Motor neuron (in vitro differentiated cells): ENCODE results near the gene KIF26A. TPM values are rescaled to one million over a fixed set of nuclear protein-coding genes. Genes with fewer than 3 reads are reported as not detected.

Experiments used
- ATAC-seq, 8 experiments: fragments of 200-7000 bp; cut with Tn5 transposase; replicated peaks in 6 of 8; 2 replicates each; pipeline ENCODE4 v1.8.0; 2021; ENCODE audit warnings: mild to moderate bottlenecking in 8 of 8, moderate library complexity in 8 of 8
- H3K27ac ChIP-seq, 2 donors: fragments of 250-450 bp; sonication (Bioruptor Pico); 2 replicates each; pipeline ENCODE4 v1.9.0; 2021; ENCODE audit warnings: antibody characterized with exemption in 2 of 2, mild to moderate bottlenecking in 2 of 2, moderate library complexity in 1 of 2
- H3K4me1 ChIP-seq, 2 donors: fragments of 250-450 bp; sonication (Bioruptor Pico); replicated peaks in 1 of 2; 2 replicates each; pipeline ENCODE4 v1.6.1; 2021; ENCODE audit warnings: antibody characterized with exemption in 2 of 2, mild to moderate bottlenecking in 2 of 2, moderate library complexity in 1 of 2
- H3K4me3 ChIP-seq, 5 donors: fragments of 250-450 bp; sonication (Bioruptor Pico); 2 replicates each; pipeline ENCODE4 v1.9.0; 2021; ENCODE audit warnings: antibody characterized with exemption in 5 of 5, mild to moderate bottlenecking in 5 of 5, moderate library complexity in 4 of 5
- WGBS, 10 experiments: fragments of 450-650 bp; shearing (Covaris generic); methylation state at CpG; one replicate each; pipeline ENCODE4 v1.0.0; 2022; 5-methylcytosine and 5-hydroxymethylcytosine counted together
- in situ Hi-C, 9 experiments: fragments of 400-800 bp; cut with MboI; loops; one replicate each; pipeline ENCODE4 v1.15.0; 2021; ENCODE audit warnings: low sequenced_read_pairs in 9 of 9, low pct_unique_long_range_greater_than_20kb in 2 of 9; ENCODE audit not compliant: unreplicated experiment in 9 of 9
- total RNA-seq, 8 experiments: library from RNA; unstranded; fragments of 300-600 nt; gene quantifications; 2 replicates each; pipeline versions ENCODE4 v1.2.3 to v1.2.4, GENCODE V29; 2022

The KIF26A gene
- total RNA-seq, 8 experiments from 2014 or later, result 0.20 to 14.2 (median 8.2) TPM

GRCh38 chr14:104196461-104197140 lies 58.2 kb downstream of the KIF26A start:
- H3K4me1 ChIP-seq, result peaks cover 43 to 44% of the 10 kb centered on the region in 2 donors
- in situ Hi-C loops, result no loop called here
- WGBS, 10 experiments, result 0 to 88% (median 50%) methylated on average over 1 to 4 of the region's 14 CpGs; no CpG with 5 or more reads in 5 of the 10 experiments
- no peak overlapping the region for H3K27ac ChIP-seq
- H3K4me3 ChIP-seq, result no peak overlapping the region
- peak in 1 of 8 experiments; percentile 20 for ATAC-seq

GRCh38 chr14:104197449-104198247 lies 59.3 kb downstream of the KIF26A start:
- no peak for ATAC-seq
- Histone ChIP-seq H3K4me3 (no peak overlapping the region), H3K27ac (no peak overlapping the region), H3K4me1 (peaks cover 48 to 51% of the 10 kb centered on the region in 2 donors)
- in situ Hi-C loops, result no loop called here
- WGBS, 10 experiments, result 5 to 97% (median 84%) methylated on average over 4 to 5 of the region's 5 CpGs

- peaks cover 51 to 56% of the 10 kb centered on the region in 2 donors for H3K4me1 ChIP-seq
- WGBS, 10 experiments, result 29 to 80% (median 63%) methylated on average over 1 to 8 of the region's 23 CpGs; no CpG with 5 or more reads in 1 of the 10 experiments
Measured at GRCh38 chr14:104199266-104199895, 61.0 kb downstream of the KIF26A start.

GRCh38 chr14:104200106-104200505 lies 61.7 kb downstream of the KIF26A start:
- Histone ChIP-seq H3K4me3 (no peak overlapping the region), H3K27ac (peak overlapping the region in 1 of 2 donors; percentile 63), H3K4me1 (peaks cover 49 to 56% of the 10 kb centered on the region in 2 donors)
- WGBS, 10 experiments, result 60 to 80% (median 70%) methylated on average over 1 to 8 of the region's 14 CpGs; no CpG with 5 or more reads in 6 of the 10 experiments
- in situ Hi-C loops, result no loop called here
- peak in 1 of 8 experiments; percentile 5 for ATAC-seq

More at GRCh38 chr14:104199266-104199895, 61.0 kb downstream of the KIF26A start:
- no peak overlapping the region for H3K27ac ChIP-seq
- peak in 1 of 8 experiments; percentile 52 for ATAC-seq
- no peak overlapping the region for H3K4me3 ChIP-seq
- in situ Hi-C loops, result no loop called here

GRCh38 chr14:104200591-104200990 lies 62.2 kb downstream of the KIF26A start:
- no peak for ATAC-seq
- peaks cover 48 to 58% of the 10 kb centered on the region in 2 donors for H3K4me1 ChIP-seq
- no peak overlapping the region for H3K4me3 ChIP-seq
- 70 to 90% (median 89%) methylated on average over 2 to 6 of the region's 10 CpGs; no CpG with 5 or more reads in 7 of the 10 experiments for WGBS, 10 experiments
- in situ Hi-C loops, result no loop called here
- H3K27ac ChIP-seq, result no peak overlapping the region

GRCh38 chr14:104201063-104201462 lies 62.7 kb downstream of the KIF26A start:
- in situ Hi-C loops, result no loop called here
- no peak for ATAC-seq
- Histone ChIP-seq H3K4me3 (no peak overlapping the region), H3K4me1 (peaks cover 48 to 58% of the 10 kb centered on the region in 2 donors), H3K27ac (no peak overlapping the region)
- 90% methylated on average over 4 of the region's 13 CpGs; no CpG with 5 or more reads in 9 of the 10 experiments for WGBS, 10 experiments

GRCh38 chr14:104201496-104201895 lies 63.1 kb downstream of the KIF26A start:
- Histone ChIP-seq H3K27ac (no peak overlapping the region), H3K4me1 (peaks cover 46 to 58% of the 10 kb centered on the region in 2 donors), H3K4me3 (no peak overlapping the region)
- in situ Hi-C loops, result no loop called here
- ATAC-seq, result no peak
- 80 to 100% methylated on average over 1 of the region's 9 CpGs; no CpG with 5 or more reads in 8 of the 10 experiments for WGBS, 10 experiments

GRCh38 chr14:104202259-104203070 lies 64.1 kb downstream of the KIF26A start:
- 0 to 100% (median 79%) methylated on average over 1 to 10 of the region's 27 CpGs; no CpG with 5 or more reads in 6 of the 10 experiments for WGBS, 10 experiments
- H3K4me3 ChIP-seq, result no peak overlapping the region
- in situ Hi-C loops, result no loop called here
- no peak for ATAC-seq
- H3K27ac ChIP-seq, result no peak overlapping the region
- peaks cover 50 to 59% of the 10 kb centered on the region in 2 donors for H3K4me1 ChIP-seq

GRCh38 chr14:104203071-104203425 lies 64.7 kb downstream of the KIF26A start:
- in situ Hi-C loops, result no loop called here
- ATAC-seq, result no peak
- peaks cover 54 to 63% of the 10 kb centered on the region in 2 donors for H3K4me1 ChIP-seq
- H3K27ac ChIP-seq, result no peak overlapping the region
- 0 to 80% (median 60%) methylated on average over 1 to 4 of the region's 8 CpGs; no CpG with 5 or more reads in 6 of the 10 experiments for WGBS, 10 experiments
- H3K4me3 ChIP-seq, result no peak overlapping the region

GRCh38 chr14:104204660-104205149 lies 66.3 kb downstream of the KIF26A start:
- Histone ChIP-seq H3K4me1 (peaks cover 48 to 54% of the 10 kb centered on the region in 2 donors), H3K27ac (no peak overlapping the region), H3K4me3 (no peak overlapping the region)
- WGBS, 10 experiments, result 56 to 100% (median 80%) methylated on average over 1 to 2 of the region's 2 CpGs; no CpG with 5 or more reads in 3 of the 10 experiments
- no peak for ATAC-seq
- in situ Hi-C loops, result no loop called here

GRCh38 chr14:104205781-104206180 lies 67.4 kb downstream of the KIF26A start:
- Histone ChIP-seq H3K4me3 (no peak overlapping the region), H3K4me1 (peaks cover 48 to 52% of the 10 kb centered on the region in 2 donors), H3K27ac (peak overlapping the region in 1 of 2 donors; percentile 17)
- WGBS, 10 experiments, result 0 to 100% (median 56%) methylated on average over 1 to 6 of the region's 6 CpGs; no CpG with 5 or more reads in 6 of the 10 experiments
- in situ Hi-C loops, result no loop called here
- ATAC-seq, result peak in 2 of 8 experiments; percentile 19 to 24

GRCh38 chr14:104206281-104206904 lies 68.0 kb downstream of the KIF26A start:
- H3K27ac ChIP-seq, result peak overlapping the region; percentile 1 to 72
- H3K4me3 ChIP-seq, result no peak overlapping the region
- WGBS, 10 experiments, result 0 to 7% (median 0%) methylated on average over 2 to 6 of the region's 15 CpGs; no CpG with 5 or more reads in 6 of the 10 experiments
- in situ Hi-C loops, result no loop called here
- peak; percentile 85 to 96 (median 92) for ATAC-seq
- H3K4me1 ChIP-seq, result peaks cover 54% of the 10 kb centered on the region in 2 donors
